ENCODE measurements around the gene RNF213. TPM values are rescaled to one million over a fixed set of nuclear protein-coding genes. Genes with fewer than 3 reads are reported as not detected.
"Not testable (repeated sequence)": the region's sequence is repeated elsewhere in the genome, so short reads cannot be mapped to it uniquely, and the experiment has no call there.

RNF213 gene
- total and polyA plus RNA-seq, 4 donors = 45.1 to 78.3 (median 59.3) TPM

- no peak overlapping the region for H3K27ac ChIP-seq (ENCODE audit: low read depth, low read length)
- no peaks in the 10 kb centered on the region for H3K27me3 ChIP-seq (ENCODE audit: control insufficient read depth, insufficient read depth, low read length)
- no peak overlapping the region for H3K4me3 ChIP-seq (ENCODE audit: low read depth, low read length)
- no peaks in the 10 kb centered on the region for H3K9me3 ChIP-seq (ENCODE audit: control insufficient read depth, insufficient read depth, low read length)
- no peaks in the 10 kb centered on the region for H3K4me1 ChIP-seq (ENCODE audit: control insufficient read depth, insufficient read depth, low read length)
- H3K36me3 ChIP-seq (ENCODE audit: control insufficient read depth, insufficient read depth, low read length) = peaks cover 53% of the 10 kb centered on the region
- WGBS (ENCODE audit: insufficient coverage) = 96% methylated on average over 22 of the region's 22 CpGs
- DNase-seq (ENCODE audit: low read depth in 4 of 6, low spot score in 6 of 6) = no peak
Measured at GRCh38 chr17:80311216-80311827, 50.7 kb downstream of the RNF213 start.

GRCh38 chr17:80312621-80313135, 52.0 kb downstream of the RNF213 start:
- H3K36me3 ChIP-seq (ENCODE audit: control insufficient read depth, insufficient read depth, low read length) = peaks cover 60% of the 10 kb centered on the region

GRCh38 chr17:80313160-80313829, 52.6 kb downstream of the RNF213 start:
- Histone ChIP-seq H3K9me3 (ENCODE audit: control insufficient read depth, insufficient read depth, low read length) (no peaks in the 10 kb centered on the region), H3K36me3 (ENCODE audit: control insufficient read depth, insufficient read depth, low read length) (peaks cover 63% of the 10 kb centered on the region), H3K4me1 (ENCODE audit: control insufficient read depth, insufficient read depth, low read length) (no peaks in the 10 kb centered on the region), H3K27ac (ENCODE audit: low read depth, low read length) (no peak overlapping the region), H3K4me3 (ENCODE audit: low read depth, low read length) (no peak overlapping the region), H3K27me3 (ENCODE audit: control insufficient read depth, insufficient read depth, low read length) (no peaks in the 10 kb centered on the region)
- WGBS (ENCODE audit: insufficient coverage) = 98% methylated on average over 6 of the region's 6 CpGs
- DNase-seq (ENCODE audit: low read depth in 4 of 6, low spot score in 6 of 6) = no peak

More at GRCh38 chr17:80312621-80313135, 52.0 kb downstream of the RNF213 start:
- DNase-seq (ENCODE audit: low read depth in 4 of 6, low spot score in 6 of 6) = no peak
- no peaks in the 10 kb centered on the region for H3K4me1 ChIP-seq (ENCODE audit: control insufficient read depth, insufficient read depth, low read length)
- H3K4me3 ChIP-seq (ENCODE audit: low read depth, low read length) = no peak overlapping the region
- H3K27ac ChIP-seq (ENCODE audit: low read depth, low read length) = no peak overlapping the region
- no peaks in the 10 kb centered on the region for H3K27me3 ChIP-seq (ENCODE audit: control insufficient read depth, insufficient read depth, low read length)
- 94% methylated on average over 7 of the region's 12 CpGs for WGBS (ENCODE audit: insufficient coverage)
- H3K9me3 ChIP-seq (ENCODE audit: control insufficient read depth, insufficient read depth, low read length) = no peaks in the 10 kb centered on the region

- H3K36me3 ChIP-seq (ENCODE audit: control insufficient read depth, insufficient read depth, low read length) = peaks cover 63% of the 10 kb centered on the region
Measured at GRCh38 chr17:80313946-80314345, 53.3 kb downstream of the RNF213 start.

GRCh38 chr17:80315517-80316182, 55.0 kb downstream of the RNF213 start:
- no peak for DNase-seq (ENCODE audit: low read depth in 4 of 6, low spot score in 6 of 6)
- Histone ChIP-seq H3K4me3 (ENCODE audit: low read depth, low read length) (no peak overlapping the region), H3K4me1 (ENCODE audit: control insufficient read depth, insufficient read depth, low read length) (no peaks in the 10 kb centered on the region), H3K36me3 (ENCODE audit: control insufficient read depth, insufficient read depth, low read length) (peaks cover 63% of the 10 kb centered on the region), H3K27me3 (ENCODE audit: control insufficient read depth, insufficient read depth, low read length) (no peaks in the 10 kb centered on the region), H3K27ac (ENCODE audit: low read depth, low read length) (no peak overlapping the region), H3K9me3 (ENCODE audit: control insufficient read depth, insufficient read depth, low read length) (no peaks in the 10 kb centered on the region)
- 83% methylated on average over 1 of the region's 2 CpGs for WGBS (ENCODE audit: insufficient coverage)

More at GRCh38 chr17:80313946-80314345, 53.3 kb downstream of the RNF213 start:
- no CpG with 5 or more reads among the region's 1 CpG for WGBS (ENCODE audit: insufficient coverage)
- DNase-seq (ENCODE audit: low read depth in 4 of 6, low spot score in 6 of 6); H3K9me3 ChIP-seq (ENCODE audit: control insufficient read depth, insufficient read depth, low read length); H3K27me3 ChIP-seq (ENCODE audit: control insufficient read depth, insufficient read depth, low read length); H3K4me1 ChIP-seq (ENCODE audit: control insufficient read depth, insufficient read depth, low read length); H3K27ac ChIP-seq (ENCODE audit: low read depth, low read length); H3K4me3 ChIP-seq (ENCODE audit: low read depth, low read length): not testable (repeated sequence)

- H3K4me3 ChIP-seq (ENCODE audit: low read depth, low read length) = no peak overlapping the region
- DNase-seq (ENCODE audit: low read depth in 4 of 6, low spot score in 6 of 6) = no peak
- H3K9me3 ChIP-seq (ENCODE audit: control insufficient read depth, insufficient read depth, low read length) = no peaks in the 10 kb centered on the region
- H3K36me3 ChIP-seq (ENCODE audit: control insufficient read depth, insufficient read depth, low read length) = peaks cover 61% of the 10 kb centered on the region
- H3K27ac ChIP-seq (ENCODE audit: low read depth, low read length) = no peak overlapping the region
- H3K27me3 ChIP-seq (ENCODE audit: control insufficient read depth, insufficient read depth, low read length) = no peaks in the 10 kb centered on the region
- WGBS (ENCODE audit: insufficient coverage) = 80% methylated on average over 10 of the region's 10 CpGs
- no peaks in the 10 kb centered on the region for H3K4me1 ChIP-seq (ENCODE audit: control insufficient read depth, insufficient read depth, low read length)
Measured at GRCh38 chr17:80316431-80316830, 55.8 kb downstream of the RNF213 start.

GRCh38 chr17:80316927-80317705, 56.5 kb downstream of the RNF213 start:
- peak in 1 of 6 donors; percentile 24 for DNase-seq (ENCODE audit: low read depth in 4 of 6, low spot score in 6 of 6)
- WGBS (ENCODE audit: insufficient coverage) = 82% methylated on average over 24 of the region's 26 CpGs
- peaks cover 56% of the 10 kb centered on the region for H3K36me3 ChIP-seq (ENCODE audit: control insufficient read depth, insufficient read depth, low read length)
- H3K4me3 ChIP-seq (ENCODE audit: low read depth, low read length) = no peak overlapping the region
- H3K4me1 ChIP-seq (ENCODE audit: control insufficient read depth, insufficient read depth, low read length) = no peaks in the 10 kb centered on the region
- H3K27me3 ChIP-seq (ENCODE audit: control insufficient read depth, insufficient read depth, low read length) = no peaks in the 10 kb centered on the region
- H3K9me3 ChIP-seq (ENCODE audit: control insufficient read depth, insufficient read depth, low read length) = no peaks in the 10 kb centered on the region
- H3K27ac ChIP-seq (ENCODE audit: low read depth, low read length) = no peak overlapping the region

GRCh38 chr17:80317706-80317980, 57.0 kb downstream of the RNF213 start:
- H3K9me3 ChIP-seq (ENCODE audit: control insufficient read depth, insufficient read depth, low read length) = no peaks in the 10 kb centered on the region
- DNase-seq (ENCODE audit: low read depth in 4 of 6, low spot score in 6 of 6) = no peak
- H3K36me3 ChIP-seq (ENCODE audit: control insufficient read depth, insufficient read depth, low read length) = peaks cover 53% of the 10 kb centered on the region
- 86% methylated on average over 5 of the region's 5 CpGs for WGBS (ENCODE audit: insufficient coverage)
- H3K4me1 ChIP-seq (ENCODE audit: control insufficient read depth, insufficient read depth, low read length) = no peaks in the 10 kb centered on the region
- no peaks in the 10 kb centered on the region for H3K27me3 ChIP-seq (ENCODE audit: control insufficient read depth, insufficient read depth, low read length)
- H3K4me3 ChIP-seq (ENCODE audit: low read depth, low read length) = no peak overlapping the region
- no peak overlapping the region for H3K27ac ChIP-seq (ENCODE audit: low read depth, low read length)

GRCh38 chr17:80318166-80318565, 57.5 kb downstream of the RNF213 start:
- WGBS (ENCODE audit: insufficient coverage) = 96% methylated on average over 6 of the region's 6 CpGs
- no peaks in the 10 kb centered on the region for H3K4me1 ChIP-seq (ENCODE audit: control insufficient read depth, insufficient read depth, low read length)
- no peak overlapping the region for H3K27ac ChIP-seq (ENCODE audit: low read depth, low read length)
- H3K9me3 ChIP-seq (ENCODE audit: control insufficient read depth, insufficient read depth, low read length) = no peaks in the 10 kb centered on the region
- peaks cover 47% of the 10 kb centered on the region for H3K36me3 ChIP-seq (ENCODE audit: control insufficient read depth, insufficient read depth, low read length)
- DNase-seq (ENCODE audit: low read depth in 4 of 6, low spot score in 6 of 6) = no peak
- no peaks in the 10 kb centered on the region for H3K27me3 ChIP-seq (ENCODE audit: control insufficient read depth, insufficient read depth, low read length)
- no peak overlapping the region for H3K4me3 ChIP-seq (ENCODE audit: low read depth, low read length)

Measured in spinal cord (tissue), 10 donors.